ENCODE data around the gene NKPD1.

NKPD1 gene

GRCh38 chr19:45161738-45162607, 1.2 kb upstream of the NKPD1 start:
- no peaks in the 10 kb centered on the region for H3K9me3 Mint-ChIP-seq
- H3K4me1 Mint-ChIP-seq = peaks cover 26% of the 10 kb centered on the region
- H3K27ac Mint-ChIP-seq = no peak overlapping the region
- H3K36me3 Mint-ChIP-seq (ENCODE audit: low read depth) = no peaks in the 10 kb centered on the region
- TF ChIP-seq CTCF (IDR thresholded peaks at IDR 0.05) = peak; percentile 72
- DNase-seq = peak; percentile 78
- H3K4me3 Mint-ChIP-seq = no peak overlapping the region
- H3K27me3 Mint-ChIP-seq (ENCODE audit: low read depth, poor library complexity) = peaks cover 6% of the 10 kb centered on the region

GRCh38 chr19:45159971-45160324, 834 bp downstream of the NKPD1 start:
- no peaks in the 10 kb centered on the region for H3K36me3 Mint-ChIP-seq (ENCODE audit: low read depth)
- H3K27me3 Mint-ChIP-seq (ENCODE audit: low read depth, poor library complexity) = peaks cover 6% of the 10 kb centered on the region
- no peak overlapping the region for H3K27ac Mint-ChIP-seq
- H3K4me1 Mint-ChIP-seq = peaks cover 27% of the 10 kb centered on the region
- H3K9me3 Mint-ChIP-seq = no peaks in the 10 kb centered on the region
- no peak for DNase-seq
- TF ChIP-seq CTCF (IDR thresholded peaks at IDR 0.05) = no peak
- H3K4me3 Mint-ChIP-seq = no peak overlapping the region

GRCh38 chr19:45159210-45159970, 1.4 kb downstream of the NKPD1 start:
- Mint-ChIP-seq H3K27me3 (ENCODE audit: low read depth, poor library complexity) (peaks cover 8% of the 10 kb centered on the region), H3K4me3 (no peak overlapping the region), H3K36me3 (ENCODE audit: low read depth) (no peaks in the 10 kb centered on the region), H3K4me1 (peaks cover 29% of the 10 kb centered on the region), H3K9me3 (no peaks in the 10 kb centered on the region), H3K27ac (no peak overlapping the region)
- TF ChIP-seq CTCF (IDR thresholded peaks at IDR 0.05) = no peak
- no peak for DNase-seq

- H3K4me3 Mint-ChIP-seq = no peak overlapping the region
- no peaks in the 10 kb centered on the region for H3K36me3 Mint-ChIP-seq (ENCODE audit: low read depth)
- H3K27ac Mint-ChIP-seq = peak overlapping the region; percentile 45
- no peak for TF ChIP-seq CTCF (IDR thresholded peaks at IDR 0.05)
- peaks cover 31% of the 10 kb centered on the region for H3K4me1 Mint-ChIP-seq
- peaks cover 15% of the 10 kb centered on the region for H3K27me3 Mint-ChIP-seq (ENCODE audit: low read depth, poor library complexity)
- H3K9me3 Mint-ChIP-seq = no peaks in the 10 kb centered on the region
- DNase-seq = no peak
Measured at GRCh38 chr19:45158503-45159209, 2.1 kb downstream of the NKPD1 start.

GRCh38 chr19:45156751-45157150, 4.0 kb downstream of the NKPD1 start:
- Mint-ChIP-seq H3K27ac (no peak overlapping the region), H3K36me3 (ENCODE audit: low read depth) (no peaks in the 10 kb centered on the region), H3K4me3 (no peak overlapping the region), H3K9me3 (no peaks in the 10 kb centered on the region), H3K4me1 (peaks cover 31% of the 10 kb centered on the region), H3K27me3 (ENCODE audit: low read depth, poor library complexity) (peaks cover 30% of the 10 kb centered on the region)
- TF ChIP-seq CTCF (IDR thresholded peaks at IDR 0.05) = no peak
- no peak for DNase-seq

Data from nephron progenitor cell (in vitro differentiated cells).